ENCODE results near the gene ATXN2.
"Not testable (repeated sequence)": the region's sequence is repeated elsewhere in the genome, so short reads cannot be mapped to it uniquely, and the experiment has no call there.

Gene ATXN2

GRCh38 chr12:111488271-111488670 lies 110.8 kb downstream of the ATXN2 start:
- no peak for DNase-seq

GRCh38 chr12:111482462-111482861 lies 116.7 kb downstream of the ATXN2 start:
- no peak for DNase-seq

- no peak for DNase-seq
Observed at GRCh38 chr12:111471236-111471635, 127.9 kb downstream of the ATXN2 start.

- no peak for DNase-seq
Observed at GRCh38 chr12:111469401-111469800, 129.7 kb downstream of the ATXN2 start.

DNA sequence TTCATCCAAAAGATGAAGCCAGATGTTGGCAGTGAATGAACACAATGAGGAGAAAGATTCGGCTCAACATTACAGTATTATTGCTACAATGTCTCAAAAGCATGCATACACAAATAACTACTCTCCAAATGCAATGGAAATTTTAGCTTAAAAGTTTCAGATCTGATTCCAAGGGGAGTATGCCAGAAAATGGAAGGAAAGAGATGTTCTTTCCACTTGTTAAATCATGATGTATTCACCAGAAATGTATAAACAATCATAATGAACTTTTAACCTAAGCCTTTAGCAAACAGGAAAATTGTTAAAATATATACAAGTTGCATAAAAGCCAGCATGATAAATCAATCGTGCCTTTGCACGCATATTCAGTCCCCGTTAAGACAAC lies 131.3 kb downstream of the ATXN2 start:
- no peak for DNase-seq

DNA sequence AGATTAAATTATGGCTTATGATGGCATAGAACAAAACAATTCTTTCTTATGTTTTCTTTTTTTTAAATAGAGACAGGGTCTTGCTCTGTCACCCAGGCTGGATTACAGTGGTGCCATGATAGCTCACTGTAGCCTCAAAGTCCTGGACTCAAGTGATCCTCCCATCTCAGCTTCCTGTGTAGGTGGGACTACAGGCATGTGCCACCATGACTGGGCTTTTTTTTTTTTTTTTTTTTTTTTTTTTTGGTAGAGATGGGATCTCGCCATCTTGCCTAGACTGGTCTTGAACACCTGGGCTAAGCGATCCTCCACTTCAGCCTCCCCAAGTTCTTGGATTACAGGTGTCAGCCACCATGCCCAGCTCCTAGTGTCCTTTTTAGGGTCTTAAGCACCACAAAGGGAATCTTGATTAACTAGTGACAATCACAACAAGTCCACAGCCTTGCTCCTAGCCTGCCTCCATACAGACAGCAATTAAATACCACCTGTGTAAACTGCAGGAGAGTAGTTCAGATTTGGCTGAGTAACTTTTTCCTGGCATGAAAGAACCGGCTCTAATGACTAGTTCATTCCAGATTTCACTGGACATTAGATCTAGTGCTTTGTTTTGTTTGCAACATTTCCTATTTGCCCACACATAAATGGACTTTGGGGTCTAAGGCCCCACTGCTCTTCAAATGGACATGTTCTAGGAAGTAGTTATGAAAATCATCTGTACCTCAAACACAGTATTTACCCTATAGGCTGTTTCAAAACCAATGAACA lies 131.8 kb downstream of the ATXN2 start:
- DNase-seq, result no peak

DNA sequence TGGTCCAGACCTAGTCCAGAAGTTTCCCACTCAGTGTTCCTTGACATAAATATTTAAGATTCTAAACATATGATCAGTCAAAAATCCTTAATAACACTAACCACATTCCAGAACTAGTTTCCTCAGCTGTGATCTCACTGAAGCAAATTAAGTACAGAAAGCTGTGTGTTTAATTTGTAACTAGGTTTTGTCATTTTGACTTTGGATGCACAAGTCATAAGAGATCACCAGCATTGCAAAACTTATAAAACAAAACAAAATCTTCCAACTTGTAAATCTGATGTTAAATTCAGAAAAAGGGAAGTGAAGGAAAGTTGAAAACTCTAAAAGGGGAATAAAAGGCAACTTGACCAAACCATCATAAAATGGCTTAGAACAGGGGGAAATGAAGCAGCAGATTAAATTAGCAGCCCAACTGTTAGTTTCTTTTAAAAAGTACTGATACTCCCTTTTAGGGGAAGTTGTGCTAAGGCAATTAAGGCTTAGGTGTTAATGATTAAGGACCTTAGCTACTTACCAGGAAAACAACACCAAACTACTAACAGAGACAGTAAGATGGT lies 136.8 kb downstream of the ATXN2 start:
- DNase-seq, result no peak

GRCh38 chr12:111460111-111460510 lies 139.0 kb downstream of the ATXN2 start:
- DNase-seq, result not testable (repeated sequence)

GRCh38 chr12:111458546-111459172 lies 140.5 kb downstream of the ATXN2 start:
- no peak for DNase-seq

DNA sequence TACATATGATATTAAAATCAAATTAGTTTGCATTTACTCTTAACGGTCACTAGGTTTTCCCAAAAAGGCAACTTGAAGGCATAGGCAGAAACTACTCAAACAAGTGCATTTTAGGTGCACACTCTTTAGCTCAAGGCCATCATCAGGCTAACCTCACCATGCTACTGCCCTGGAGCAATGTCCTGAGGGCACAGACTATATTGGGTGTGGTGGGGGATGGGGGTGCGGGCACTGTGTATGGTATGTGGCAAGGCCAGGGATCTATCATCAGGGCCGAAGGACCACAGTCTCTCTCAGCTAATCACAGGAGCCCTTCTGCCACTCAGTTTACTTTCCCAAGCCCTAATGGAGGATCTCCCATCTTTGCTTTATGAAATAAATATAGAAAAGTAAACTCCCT lies 141.5 kb downstream of the ATXN2 start:
- no peak for DNase-seq

- DNase-seq, result no peak
Observed at GRCh38 chr12:111457071-111457470, 142.0 kb downstream of the ATXN2 start.

DNA sequence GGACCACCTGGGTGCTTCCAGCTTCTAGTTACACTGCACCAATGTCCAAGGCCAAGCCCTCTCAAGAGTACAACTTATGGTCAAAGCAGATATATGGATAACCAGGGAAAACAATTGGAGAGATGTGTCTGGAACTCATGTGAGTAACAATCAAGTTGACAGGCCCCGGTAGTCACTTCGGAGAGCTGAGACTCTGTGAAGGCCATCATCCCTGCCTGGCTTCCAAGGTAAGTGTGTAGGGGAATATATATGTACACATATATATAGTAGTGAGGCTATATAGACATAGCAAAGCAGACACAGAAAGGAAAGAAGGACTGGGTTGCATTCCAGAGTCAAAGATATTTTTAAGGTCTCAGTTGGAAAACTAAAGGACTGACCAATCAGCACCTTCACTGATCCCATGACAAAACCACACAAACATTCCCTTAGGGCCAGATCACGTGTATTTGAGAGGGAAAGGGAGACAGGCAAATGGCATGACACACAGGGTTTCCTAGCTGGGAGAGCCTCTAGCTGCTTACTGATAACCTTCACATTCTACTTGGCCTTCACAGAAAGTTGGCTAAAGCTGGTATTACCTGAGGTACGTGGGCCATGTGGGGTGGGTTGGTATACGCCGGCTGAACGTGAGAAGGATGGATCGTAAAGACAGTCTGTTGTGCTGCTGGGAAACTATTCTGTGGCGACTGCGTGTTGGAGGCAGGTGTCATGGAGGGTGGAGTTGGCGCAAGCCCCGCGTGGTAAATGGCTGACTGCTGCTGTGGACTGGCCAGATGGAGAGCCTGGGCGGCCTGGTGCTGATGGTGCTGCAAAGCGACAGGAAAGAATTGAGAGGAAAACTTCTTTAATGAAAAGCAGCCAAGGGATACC lies 143.4 kb downstream of the ATXN2 start:
- no peak for DNase-seq

DNA sequence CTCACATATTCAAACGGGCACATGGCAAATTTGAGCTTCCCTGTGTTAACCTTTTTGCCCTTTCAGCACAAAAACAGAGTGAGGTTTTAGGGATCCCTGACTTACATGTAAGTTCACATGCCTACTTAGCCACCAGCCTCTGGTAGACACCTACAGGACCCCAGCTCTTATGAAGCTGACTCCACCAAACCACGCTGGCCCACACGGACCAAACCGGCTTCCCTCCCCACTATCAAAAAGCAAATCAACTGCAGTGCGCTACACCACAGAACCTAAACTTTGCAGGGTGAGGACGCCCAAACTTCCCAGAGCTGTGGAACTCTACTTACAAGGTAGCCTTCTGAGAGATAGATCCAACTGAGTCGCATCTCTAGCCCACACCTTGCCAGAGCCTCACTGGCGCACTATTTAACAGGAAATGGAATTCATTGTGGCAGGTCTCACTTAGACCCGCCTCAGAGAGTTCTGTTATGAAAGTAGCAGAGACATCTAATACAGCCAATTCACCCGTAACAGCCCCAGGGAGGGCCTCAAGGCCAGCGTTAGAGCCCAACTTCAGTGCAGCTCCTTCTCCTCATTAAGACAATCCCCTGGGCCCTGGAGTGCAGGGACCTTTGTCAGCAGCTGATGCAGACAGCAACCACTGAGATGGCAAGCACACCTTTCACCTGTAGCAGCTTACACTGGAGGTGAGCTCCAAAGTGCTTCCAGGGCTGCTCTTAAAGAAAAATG lies 144.2 kb downstream of the ATXN2 start:
- DNase-seq, result no peak

GRCh38 chr12:111454311-111454710 lies 144.8 kb downstream of the ATXN2 start:
- DNase-seq, result no peak

DNA sequence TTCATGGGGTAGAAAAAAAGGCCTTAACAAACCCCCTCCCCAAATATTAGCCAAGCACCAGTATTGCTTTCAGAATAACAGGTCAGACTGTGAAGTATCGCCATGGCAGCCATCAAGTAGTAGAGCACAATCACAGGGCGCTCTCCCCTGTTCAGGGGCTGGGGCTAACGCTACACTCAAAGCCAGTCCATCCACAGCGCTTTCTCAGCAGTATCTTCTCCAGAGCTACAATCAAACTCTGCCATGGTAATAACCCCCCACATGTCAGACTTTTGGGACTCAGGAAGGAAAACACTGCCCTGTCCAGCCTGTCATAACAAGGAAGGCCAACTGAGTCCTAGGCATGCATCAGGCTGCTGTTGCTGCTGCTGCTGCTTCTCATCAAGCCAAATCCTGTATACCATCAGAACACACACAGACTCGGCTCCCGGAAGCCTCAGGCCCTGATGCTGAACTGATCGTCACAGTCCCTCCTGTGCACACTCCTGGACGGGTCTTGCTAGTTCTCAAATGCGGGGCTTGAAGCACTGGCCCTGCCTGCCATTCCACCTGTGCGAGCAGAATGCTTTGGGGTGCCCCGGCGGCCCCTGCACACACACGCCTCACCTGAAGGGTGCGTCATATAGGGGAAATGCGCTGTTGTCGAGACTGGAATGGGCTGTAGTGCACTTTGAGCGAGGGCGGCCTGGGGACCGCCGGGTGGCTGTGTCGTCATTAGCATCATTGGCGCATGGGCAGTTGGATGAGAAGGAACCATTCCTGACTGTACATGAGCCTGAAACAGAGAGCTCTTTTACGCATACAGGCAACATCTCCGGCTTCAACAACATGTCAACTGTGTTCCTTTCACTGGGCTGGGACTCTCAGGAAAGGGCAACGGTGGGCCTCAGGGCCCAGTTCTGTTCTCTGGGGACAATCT lies 145.8 kb downstream of the ATXN2 start:
- DNase-seq, result no peak

- no peak for DNase-seq
Observed at GRCh38 chr12:111451649-111452129, 147.4 kb downstream of the ATXN2 start.

- no peak for DNase-seq
Observed at GRCh38 chr12:111451232-111451631, 147.9 kb downstream of the ATXN2 start.

GRCh38 chr12:111450676-111451075 lies 148.4 kb downstream of the ATXN2 start:
- DNase-seq, result no peak

- DNase-seq, result no peak
Observed at GRCh38 chr12:111448846-111449790, 150.0 kb downstream of the ATXN2 start.

DNA sequence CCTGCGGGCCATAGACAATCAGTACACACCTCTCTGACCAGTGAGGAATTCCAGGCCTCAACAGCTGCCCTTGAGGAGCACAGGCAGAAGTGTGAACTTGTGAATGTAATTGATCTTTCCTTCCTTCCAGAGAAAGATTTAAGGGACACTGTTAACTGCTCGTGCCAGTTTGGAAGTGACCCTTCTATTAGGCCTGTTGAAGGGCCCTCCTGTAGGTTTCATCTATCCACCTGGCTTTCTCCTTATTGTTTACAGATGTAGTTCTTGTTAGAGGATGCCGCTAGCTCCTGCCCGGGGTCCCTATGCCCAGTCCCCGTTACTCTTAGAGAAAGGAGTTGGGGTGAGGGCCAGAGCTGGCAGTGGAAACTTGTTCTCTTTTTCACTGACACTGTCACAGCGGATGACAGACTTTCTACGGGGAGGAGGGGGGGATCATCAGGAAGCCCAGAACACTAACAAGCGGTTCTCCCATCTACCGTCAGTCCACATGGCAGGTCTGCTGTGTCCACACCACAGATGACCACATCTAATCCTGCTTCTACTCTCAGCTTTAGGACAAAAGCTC lies 150.8 kb downstream of the ATXN2 start:
- DNase-seq, result no peak

All from SIG-M5 (cell line).